AG08395 (cell line): ENCODE measurements around the gene ARHGAP8.

Experiments used
- DNase-seq: peaks from one replicate; pipeline ENCODE4 v3.0.0; 2012; ENCODE audit warnings: mixed read lengths, low spot score

ARHGAP8 gene

GRCh38 chr22:44752285-44753188 is at the start of gene ARHGAP8:
Gene ARHGAP8, plus strand, starts transcription at chr22:44752575. Its CDS starts 33,953 bp downstream, at chr22:44786528.
- DNase-seq = no peak

GRCh38 chr22:44703255-44703870 is 49.0 kb upstream of the ARHGAP8 start:
- no peak for DNase-seq

- no peak for DNase-seq
Measured at GRCh38 chr22:44704159-44705021, 48.0 kb upstream of the ARHGAP8 start.

- no peak for DNase-seq
Measured at GRCh38 chr22:44705022-44705297, 47.4 kb upstream of the ARHGAP8 start.

- DNase-seq = no peak
Measured at GRCh38 chr22:44706488-44706887, 45.9 kb upstream of the ARHGAP8 start.

- DNase-seq = no peak
Measured at GRCh38 chr22:44707178-44707577, 45.2 kb upstream of the ARHGAP8 start.

GRCh38 chr22:44707752-44708151 is 44.6 kb upstream of the ARHGAP8 start:
- no peak for DNase-seq

GRCh38 chr22:44709881-44710392 is 42.4 kb upstream of the ARHGAP8 start:
- DNase-seq = no peak

GRCh38 chr22:44710474-44711240 is 41.7 kb upstream of the ARHGAP8 start:
- no peak for DNase-seq

- DNase-seq = no peak
Measured at GRCh38 chr22:44711241-44711560, 41.2 kb upstream of the ARHGAP8 start.

GRCh38 chr22:44711690-44712555 is 40.5 kb upstream of the ARHGAP8 start:
- peak; percentile 34 for DNase-seq

- DNase-seq = no peak
Measured at GRCh38 chr22:44712962-44713361, 39.4 kb upstream of the ARHGAP8 start.

GRCh38 chr22:44714703-44715350 is 37.5 kb upstream of the ARHGAP8 start:
- DNase-seq = no peak

GRCh38 chr22:44718418-44718817 is 34.0 kb upstream of the ARHGAP8 start:
- no peak for DNase-seq

- no peak for DNase-seq
Measured at GRCh38 chr22:44719586-44720368, 32.6 kb upstream of the ARHGAP8 start.

GRCh38 chr22:44721213-44721612 is 31.2 kb upstream of the ARHGAP8 start:
- DNase-seq = no peak

GRCh38 chr22:44722611-44723010 is 29.8 kb upstream of the ARHGAP8 start:
- no peak for DNase-seq

- DNase-seq = peak; percentile 52
Measured at GRCh38 chr22:44723801-44724200, 28.6 kb upstream of the ARHGAP8 start.

- no peak for DNase-seq
Measured at GRCh38 chr22:44724416-44724815, 28.0 kb upstream of the ARHGAP8 start.

GRCh38 chr22:44724859-44725258 is 27.5 kb upstream of the ARHGAP8 start:
- DNase-seq = no peak
